HG03520 (cell line): ENCODE measurements around the gene C1orf159.

Source experiments
- ATAC-seq: cut with Tn5 transposase; IDR thresholded peaks from one replicate; pipeline ENCODE4 v1.9.1; 2021; ENCODE audit warnings: mild to moderate bottlenecking, moderate library complexity; ENCODE audit not compliant: unreplicated experiment

The C1orf159 gene

GRCh38 chr1:1043411-1043810 lies 72.5 kb downstream of the C1orf159 start:
- ATAC-seq: no peak

- no peak for ATAC-seq
These were observed 73.1 kb downstream of the C1orf159 start for GRCh38 chr1:1042835-1043234.

GRCh38 chr1:1041873-1042272 lies 74.0 kb downstream of the C1orf159 start:
- ATAC-seq: no peak

GRCh38 chr1:1041092-1041523 lies 74.8 kb downstream of the C1orf159 start:
- ATAC-seq: no peak

- ATAC-seq: no peak
These were observed 75.6 kb downstream of the C1orf159 start for GRCh38 chr1:1040004-1040991.

GRCh38 chr1:1039145-1039910 lies 76.6 kb downstream of the C1orf159 start:
- no peak for ATAC-seq

- ATAC-seq: peak; percentile 39
These were observed 77.2 kb downstream of the C1orf159 start for GRCh38 chr1:1038694-1039093.

- ATAC-seq: no peak
These were observed 78.2 kb downstream of the C1orf159 start for GRCh38 chr1:1037366-1038327.

- ATAC-seq: no peak
These were observed 80.5 kb downstream of the C1orf159 start for GRCh38 chr1:1035291-1035943.

- ATAC-seq: no peak
These were observed 81.5 kb downstream of the C1orf159 start for GRCh38 chr1:1034439-1034781.

- ATAC-seq: no peak
These were observed 82.0 kb downstream of the C1orf159 start for GRCh38 chr1:1033731-1034438.

- ATAC-seq: peak; percentile 80
These were observed 82.8 kb downstream of the C1orf159 start for GRCh38 chr1:1033009-1033587.

GRCh38 chr1:1032424-1032823 lies 83.5 kb downstream of the C1orf159 start:
- ATAC-seq: no peak
